Measurements from ENCODE around the gene FKBP10.
"Not testable (repeated sequence)": the region's sequence is repeated elsewhere in the genome, so short reads cannot be mapped to it uniquely, and the experiment has no call there.

The FKBP10 gene

DNA sequence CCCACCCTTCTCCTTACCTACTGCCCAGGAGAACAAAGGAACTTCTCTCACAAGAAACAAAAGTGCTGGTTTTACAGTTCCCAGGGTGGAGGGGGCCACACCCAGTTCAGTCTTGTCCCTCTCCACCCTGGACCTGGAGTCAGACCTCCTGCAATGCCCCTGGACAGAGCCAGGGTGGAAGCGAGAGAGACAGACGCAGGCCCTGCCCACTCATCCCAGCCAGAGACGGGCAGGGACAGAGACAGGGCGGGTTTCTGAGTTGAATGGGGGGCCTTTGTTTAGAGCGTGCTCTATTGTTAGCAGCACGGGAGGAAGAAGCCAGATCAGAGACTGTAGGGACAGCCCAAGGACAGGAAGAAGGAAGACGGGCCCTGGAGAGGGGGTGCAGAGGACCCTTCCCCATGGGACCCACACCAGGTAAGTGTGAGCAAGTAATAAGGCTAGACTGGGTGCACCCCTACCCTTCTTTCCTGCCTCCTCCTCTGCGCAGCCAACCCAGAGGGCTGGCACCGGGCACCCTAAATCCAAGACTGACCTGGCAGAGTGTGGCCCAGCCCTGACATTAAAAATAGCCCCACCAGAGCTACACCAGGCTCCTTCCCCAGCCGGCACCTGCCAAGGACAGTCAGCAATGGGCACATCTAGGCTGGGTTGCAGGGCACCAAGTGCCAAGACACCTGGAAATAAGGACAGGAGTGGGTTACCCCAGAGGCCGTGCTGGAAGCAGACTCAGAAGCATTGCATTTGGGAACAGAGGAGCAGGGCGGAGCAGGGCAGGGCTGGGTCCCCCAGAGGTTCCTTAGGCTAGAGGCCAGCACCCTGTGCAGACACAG lies 37.2 kb upstream of the FKBP10 start:
- TF ChIP-seq EZH2 (optimal IDR thresholded peaks at IDR 0.05; ENCODE audit: low read depth, low read length) (no peak), EZH2phosphoT487 (IDR thresholded peaks at IDR 0.05; ENCODE audit: low read length) (no peak)
- TF ChIP-seq, protein P1, sequence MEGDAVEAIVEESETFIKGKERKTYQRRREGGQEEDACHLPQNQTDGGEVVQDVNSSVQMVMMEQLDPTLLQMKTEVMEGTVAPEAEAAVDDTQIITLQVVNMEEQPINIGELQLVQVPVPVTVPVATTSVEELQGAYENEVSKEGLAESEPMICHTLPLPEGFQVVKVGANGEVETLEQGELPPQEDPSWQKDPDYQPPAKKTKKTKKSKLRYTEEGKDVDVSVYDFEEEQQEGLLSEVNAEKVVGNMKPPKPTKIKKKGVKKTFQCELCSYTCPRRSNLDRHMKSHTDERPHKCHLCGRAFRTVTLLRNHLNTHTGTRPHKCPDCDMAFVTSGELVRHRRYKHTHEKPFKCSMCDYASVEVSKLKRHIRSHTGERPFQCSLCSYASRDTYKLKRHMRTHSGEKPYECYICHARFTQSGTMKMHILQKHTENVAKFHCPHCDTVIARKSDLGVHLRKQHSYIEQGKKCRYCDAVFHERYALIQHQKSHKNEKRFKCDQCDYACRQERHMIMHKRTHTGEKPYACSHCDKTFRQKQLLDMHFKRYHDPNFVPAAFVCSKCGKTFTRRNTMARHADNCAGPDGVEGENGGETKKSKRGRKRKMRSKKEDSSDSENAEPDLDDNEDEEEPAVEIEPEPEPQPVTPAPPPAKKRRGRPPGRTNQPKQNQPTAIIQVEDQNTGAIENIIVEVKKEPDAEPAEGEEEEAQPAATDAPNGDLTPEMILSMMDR (IDR thresholded peaks at IDR 0.05; ENCODE audit: low read length), result no peak
- no peak for DNase-seq
- Histone ChIP-seq H3K4me3 (ENCODE audit: low read length) (no peak overlapping the region), H3K79me2 (ENCODE audit: low read length) (no peaks in the 10 kb centered on the region), H3K9ac (ENCODE audit: low read length) (no peak overlapping the region), H3K27ac (ENCODE audit: low read length) (no peak overlapping the region), H4K20me1 (ENCODE audit: insufficient read depth, low read length) (no peaks in the 10 kb centered on the region), H3K36me3 (replicated peaks; ENCODE audit: insufficient read depth, low read length) (no peaks in the 10 kb centered on the region), H3K9me2 (replicated peaks; ENCODE audit: insufficient read depth, low read length) (no peaks in the 10 kb centered on the region), H3K27me3 (replicated peaks; ENCODE audit: insufficient read depth, low read length) (no peaks in the 10 kb centered on the region), H3K4me1 (ENCODE audit: low read length) (no peaks in the 10 kb centered on the region), H3K9me3 (replicated peaks; ENCODE audit: insufficient read depth, low read length) (no peaks in the 10 kb centered on the region), H2AFZ (ENCODE audit: low read length) (no peak overlapping the region), H3K4me2 (ENCODE audit: low read depth, low read length) (no peak overlapping the region), H3F3A (ENCODE audit: insufficient read depth, low read length) (no peaks in the 10 kb centered on the region)

DNA sequence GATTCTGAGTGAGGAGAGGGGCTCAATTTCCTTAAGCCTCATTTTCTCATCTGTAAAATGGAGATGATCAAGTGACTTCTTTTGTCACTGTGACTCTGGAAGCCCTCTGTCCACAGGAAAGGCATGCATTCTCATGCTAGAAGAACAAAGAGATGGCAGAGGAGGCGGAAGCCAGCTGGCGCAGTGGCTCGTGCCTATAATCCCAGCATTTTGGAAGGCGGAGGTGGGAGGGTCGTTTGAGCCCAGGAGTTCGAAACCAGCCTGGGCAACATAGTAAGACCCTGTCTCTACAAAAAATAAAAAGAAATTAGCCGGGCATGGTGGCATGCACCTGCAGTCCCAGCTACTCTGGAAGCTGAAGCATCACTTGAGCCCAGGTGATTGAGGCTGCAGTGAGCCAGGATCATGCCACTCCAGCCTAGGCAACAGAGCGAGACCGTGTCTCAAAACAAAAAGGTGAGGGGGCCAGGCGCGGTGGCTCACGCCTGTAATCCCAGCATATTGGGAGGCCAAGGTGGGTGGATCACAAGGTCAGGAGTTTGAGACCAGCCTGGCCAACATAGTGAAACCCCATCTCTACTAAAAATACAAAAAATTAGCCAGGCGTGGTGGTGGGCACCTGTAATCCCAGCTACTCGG lies 36.4 kb upstream of the FKBP10 start:
- not testable (repeated sequence) for H3K9me2 ChIP-seq (replicated peaks; ENCODE audit: insufficient read depth, low read length); H3K4me3 ChIP-seq (ENCODE audit: low read length); H3K36me3 ChIP-seq (replicated peaks; ENCODE audit: insufficient read depth, low read length); H3K4me1 ChIP-seq (ENCODE audit: low read length); H3K27me3 ChIP-seq (replicated peaks; ENCODE audit: insufficient read depth, low read length); H4K20me1 ChIP-seq (ENCODE audit: insufficient read depth, low read length); H3K9ac ChIP-seq (ENCODE audit: low read length); H3K9me3 ChIP-seq (replicated peaks; ENCODE audit: insufficient read depth, low read length); H3F3A ChIP-seq (ENCODE audit: insufficient read depth, low read length); H3K79me2 ChIP-seq (ENCODE audit: low read length); H3K4me2 ChIP-seq (ENCODE audit: low read depth, low read length); H2AFZ ChIP-seq (ENCODE audit: low read length); DNase-seq; H3K27ac ChIP-seq (ENCODE audit: low read length)

DNA sequence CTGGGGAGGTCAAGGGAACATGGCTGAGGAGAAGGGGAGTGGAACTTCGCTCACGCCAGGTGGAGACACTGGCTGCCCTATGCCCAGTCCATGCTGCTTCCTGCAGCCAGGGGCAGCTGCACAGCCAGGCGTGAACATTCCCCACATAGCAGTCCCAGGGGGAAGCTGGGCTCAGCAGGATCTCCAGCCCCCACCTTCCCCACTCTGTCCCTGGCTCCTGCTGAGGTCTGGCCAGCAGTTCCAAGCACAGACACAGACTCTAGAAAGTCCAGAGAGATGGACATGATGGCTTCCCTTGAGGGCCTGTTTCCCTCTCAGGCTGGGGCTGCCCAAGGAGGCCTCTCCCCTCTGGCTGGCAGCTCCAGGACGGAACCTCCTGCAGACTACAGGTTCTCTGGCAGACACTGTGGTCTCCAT lies 35.6 kb upstream of the FKBP10 start:
- H2AFZ ChIP-seq (ENCODE audit: low read length), result no peak overlapping the region
- no peaks in the 10 kb centered on the region for H3K36me3 ChIP-seq (replicated peaks; ENCODE audit: insufficient read depth, low read length)
- no peaks in the 10 kb centered on the region for H3F3A ChIP-seq (ENCODE audit: insufficient read depth, low read length)
- TF ChIP-seq EZH2 (optimal IDR thresholded peaks at IDR 0.05; ENCODE audit: low read depth, low read length), result no peak
- TF ChIP-seq EZH2phosphoT487 (IDR thresholded peaks at IDR 0.05; ENCODE audit: low read length), result no peak
- TF ChIP-seq, protein P1 (IDR thresholded peaks at IDR 0.05; ENCODE audit: low read length), result no peak
- H3K4me3 ChIP-seq (ENCODE audit: low read length), result no peak overlapping the region
- no peak overlapping the region for H3K4me2 ChIP-seq (ENCODE audit: low read depth, low read length)
- H3K4me1 ChIP-seq (ENCODE audit: low read length), result no peaks in the 10 kb centered on the region
- no peak overlapping the region for H3K9ac ChIP-seq (ENCODE audit: low read length)
- no peak for DNase-seq
- no peaks in the 10 kb centered on the region for H3K79me2 ChIP-seq (ENCODE audit: low read length)
- no peaks in the 10 kb centered on the region for H3K27me3 ChIP-seq (replicated peaks; ENCODE audit: insufficient read depth, low read length)
- H4K20me1 ChIP-seq (ENCODE audit: insufficient read depth, low read length), result no peaks in the 10 kb centered on the region
- no peak overlapping the region for H3K27ac ChIP-seq (ENCODE audit: low read length)
- no peaks in the 10 kb centered on the region for H3K9me3 ChIP-seq (replicated peaks; ENCODE audit: insufficient read depth, low read length)
- H3K9me2 ChIP-seq (replicated peaks; ENCODE audit: insufficient read depth, low read length), result no peaks in the 10 kb centered on the region
